H1 (cell line): ENCODE data around the gene PROKR1. TPM values are rescaled to one million over a fixed set of nuclear protein-coding genes. Genes with fewer than 3 reads are reported as not detected.
A peak's percentile ranks its signal among the peaks of the same experiment; 100 is the strongest.
"Not testable (repeated sequence)": the region's sequence is repeated elsewhere in the genome, so short reads cannot be mapped to it uniquely, and the experiment has no call there.

ENCODE experiments used
- CTCF ChIA-PET: fragments of 300-600 bp; sonication (Branson Sonifier 250); formaldehyde crosslinking; loops from one replicate; lab custom pipeline; 2021; ENCODE audit not compliant: partially characterized antibody; lab: Charles Lee
- POLR2A ChIA-PET: fragments of 300-600 bp; sonication (Branson Sonifier 250); formaldehyde crosslinking; loops from one replicate; lab custom pipeline; 2021; ENCODE audit warnings: inconsistent platforms; ENCODE audit not compliant: partially characterized antibody; lab: Charles Lee
- DNase-seq, 2 experiments: peaks; one replicate each; pipeline versions ENCODE4 v3.0.0 to v3.0.0-alpha.2; 2010 to 2022; ENCODE audit warnings: low spot score in 2 of 2, low read depth in 1 of 2, mixed read lengths in 1 of 2
- FAIRE-seq: peaks from 2 replicates; lab custom pipeline; 2011; peaks lifted over from hg19 to GRCh38; lab: Jason Lieb, UNC
- H2AFZ ChIP-seq: 2 replicates; pipeline ENCODE4 v1.8.1; 2012; ENCODE audit warnings: low read length, inconsistent platforms
- H2AK5ac ChIP-seq: 2 replicates; pipeline ENCODE4 v1.6.1; 2013; ENCODE audit warnings: low read depth, low read length
- H2BK120ac ChIP-seq: replicated peaks from 2 replicates; pipeline ENCODE3; 2013; ENCODE audit warnings: low read depth, low read length, inconsistent platforms
- H2BK12ac ChIP-seq: 2 replicates; pipeline ENCODE4 v1.6.1; 2013; ENCODE audit warnings: low read depth, low read length
- H2BK15ac ChIP-seq: 2 replicates; pipeline ENCODE4 v1.6.1; 2013; ENCODE audit warnings: low read length
- H2BK20ac ChIP-seq: 2 replicates; pipeline ENCODE4 v1.6.1; 2013; ENCODE audit warnings: low read length
- H2BK5ac ChIP-seq: 2 replicates; pipeline ENCODE4 v1.6.1; 2013; ENCODE audit warnings: low read depth, low read length
- H3K14ac ChIP-seq: 2 replicates; pipeline ENCODE4 v1.6.1; 2013; ENCODE audit warnings: inconsistent platforms; ENCODE audit not compliant: insufficient read length
- H3K18ac ChIP-seq: 2 replicates; pipeline ENCODE4 v1.6.1; 2013; ENCODE audit warnings: low read length; ENCODE audit errors: extremely low read depth
- H3K23ac ChIP-seq: 2 replicates; pipeline ENCODE4 v1.6.1; 2013; ENCODE audit warnings: inconsistent platforms; ENCODE audit not compliant: insufficient read length
- H3K23me2 ChIP-seq: 2 replicates; pipeline ENCODE4 v1.6.1; 2013; ENCODE audit warnings: low read depth, low read length
- H3K27ac ChIP-seq: 2 replicates; pipeline ENCODE4 v1.6.1; 2011; ENCODE audit warnings: low read depth, low read length, inconsistent platforms
- H3K27me3 ChIP-seq, 4 experiments: replicated peaks in 1 of 4; 1 replicate in 1 of 4; 2 replicates in 3 of 4; pipeline versions ENCODE4 v1.6.1 to v1.8.1; 2011 to 2013; ENCODE audit warnings: low read length in 3 of 4, mild to moderate bottlenecking in 3 of 4, inconsistent platforms in 2 of 4, mixed read lengths in 2 of 4, moderate library complexity in 1 of 4; ENCODE audit not compliant: control insufficient read depth in 3 of 4, insufficient read depth in 3 of 4; ENCODE audit errors: extremely low read depth in 1 of 4
- H3K36me3 ChIP-seq, 4 experiments: 2 replicates each; pipeline versions ENCODE4 v1.6.1 to v1.8.1; 2011 to 2013; ENCODE audit warnings: mild to moderate bottlenecking in 4 of 4, low read length in 3 of 4, moderate library complexity in 2 of 4, control low read depth in 1 of 4, inconsistent platforms in 1 of 4; ENCODE audit not compliant: insufficient read depth in 4 of 4, control insufficient read depth in 2 of 4
- H3K4ac ChIP-seq: replicated peaks from 2 replicates; pipeline ENCODE3; 2013; ENCODE audit warnings: low read length, low read depth, mixed read lengths, inconsistent platforms; ENCODE audit not compliant: insufficient read length
- H3K4me1 ChIP-seq, 4 experiments: replicated peaks in 1 of 4; 1 replicate in 1 of 4; 2 replicates in 3 of 4; pipeline versions ENCODE4 v1.6.1 to v1.8.1; 2011 to 2013; ENCODE audit warnings: low read length in 3 of 4, inconsistent platforms in 2 of 4, mixed read lengths in 1 of 4; ENCODE audit not compliant: insufficient read depth in 4 of 4, control insufficient read depth in 3 of 4
- H3K4me2 ChIP-seq, 2 experiments: 2 replicates each; pipeline versions ENCODE4 v1.6.1 to v1.8.1; 2011 to 2013; ENCODE audit warnings: low read depth in 2 of 2, low read length in 2 of 2, control low read depth in 1 of 2, inconsistent platforms in 1 of 2, mild to moderate bottlenecking in 1 of 2; ENCODE audit not compliant: insufficient read depth in 1 of 2
- H3K4me3 ChIP-seq, 4 experiments: fragments of 200-600, 300-600 bp in 1 of 4; sonication (generic), shearing (Covaris generic), sonication (Bioruptor Twin) in 1 of 4; 2 replicates each; pipeline versions ENCODE4 v1.5.1 to v1.8.1; 2011 to 2016; ENCODE audit warnings: low read length in 4 of 4, low read depth in 3 of 4, control low read depth in 2 of 4, inconsistent platforms in 2 of 4, mild to moderate bottlenecking in 2 of 4, mixed read lengths in 1 of 4, moderate library complexity in 1 of 4; ENCODE audit not compliant: insufficient read depth in 2 of 4; ENCODE audit errors: extremely low read depth in 1 of 4
- H3K56ac ChIP-seq: replicated peaks from 2 replicates; pipeline ENCODE3; 2013; ENCODE audit warnings: low read depth, mild to moderate bottlenecking, mixed read lengths, low read length, inconsistent platforms; ENCODE audit not compliant: insufficient read length
- H3K79me1 ChIP-seq: 2 replicates; pipeline ENCODE4 v1.6.1; 2013; ENCODE audit warnings: low read depth, low read length, control low read depth
- H3K79me2 ChIP-seq, 2 experiments: 2 replicates each; pipeline versions ENCODE4 v1.6.1 to v1.8.1; 2012 to 2013; ENCODE audit warnings: low read length in 2 of 2, mild to moderate bottlenecking in 2 of 2, inconsistent platforms in 1 of 2; ENCODE audit not compliant: insufficient read depth in 2 of 2, control insufficient read depth in 1 of 2
- H3K9ac ChIP-seq, 4 experiments: replicated peaks in 1 of 4; 1 replicate in 1 of 4; 2 replicates in 3 of 4; pipeline versions ENCODE4 v1.6.1 to v1.8.1; 2011 to 2013; ENCODE audit warnings: low read depth in 3 of 4, low read length in 3 of 4, control low read depth in 2 of 4, mild to moderate bottlenecking in 2 of 4, moderate library complexity in 2 of 4, inconsistent platforms in 1 of 4; ENCODE audit errors: extremely low read depth in 1 of 4
- H3K9me3 ChIP-seq, 2 experiments: 2 replicates each; pipeline versions ENCODE4 v1.6.1 to v1.8.1; 2012 to 2013; ENCODE audit warnings: mild to moderate bottlenecking in 2 of 2, moderate library complexity in 2 of 2, control low read depth in 1 of 2, inconsistent platforms in 1 of 2, low read depth in 1 of 2, low read length in 1 of 2, mixed read lengths in 1 of 2; ENCODE audit not compliant: insufficient read depth in 2 of 2
- H4K20me1 ChIP-seq, 2 experiments: replicated peaks in 1 of 2; 2 replicates each; pipeline versions ENCODE3 to v1.8.1; 2011 to 2013; ENCODE audit warnings: inconsistent platforms in 2 of 2, low read length in 2 of 2, mild to moderate bottlenecking in 1 of 2; ENCODE audit not compliant: insufficient read depth in 2 of 2, control insufficient read depth in 1 of 2
- H4K5ac ChIP-seq: 2 replicates; pipeline ENCODE4 v1.6.1; 2013; ENCODE audit warnings: low read length, low read depth, mixed read lengths, inconsistent platforms; ENCODE audit not compliant: insufficient read length
- H4K8ac ChIP-seq: 2 replicates; pipeline ENCODE4 v1.8.0; 2013; ENCODE audit warnings: mild to moderate bottlenecking, moderate library complexity, low read length, inconsistent platforms; ENCODE audit not compliant: insufficient read depth; ENCODE audit errors: extremely low read depth
- H4K91ac ChIP-seq: replicated peaks from 2 replicates; pipeline ENCODE3; 2013; ENCODE audit warnings: low read length, mixed read lengths, inconsistent platforms; ENCODE audit not compliant: insufficient read length
- whole genome bisulfite sequencing, 2 experiments: shearing (Covaris generic) in 1 of 2; methylation state at CpG; one replicate each; pipeline versions ENCODE4 v1.1.6 to v1.1.7; 2013 to 2015; ENCODE audit warnings: low lambda C conversion rate in 2 of 2, mixed read lengths in 2 of 2, inconsistent platforms in 1 of 2, low coverage in 1 of 2, missing lambda C conversion rate in 1 of 2; ENCODE audit not compliant: insufficient replicate concordance in 2 of 2, insufficient coverage in 1 of 2, insufficient read length in 1 of 2; ENCODE audit errors: extremely low coverage in 1 of 2, missing lambda C conversion rate in 1 of 2; 5-methylcytosine and 5-hydroxymethylcytosine counted together
- polyA plus RNA-seq, 7 experiments: library from polyadenylated mRNA; depleted of rRNA in 3 of 7; stranded (reverse) in 5 of 7; unstranded in 2 of 7; fragments of >200 nt in 5 of 7; fragments of 200-250 nt in 2 of 7; gene quantifications; 1 replicate in 5 of 7; 2 replicates in 1 of 7; 4 replicates in 1 of 7; pipeline versions ENCODE4 v1.2.1 to v1.2.3, GENCODE V29; 2011 to 2013; ENCODE audit warnings: missing spikeins in 2 of 7, mixed read lengths in 2 of 7
- total RNA-seq: library from RNA; stranded (reverse); fragmentation: NEBNext Ultra II Directional; extraction: Animal tissue kit (Norgen Biotek cat#: 25700); gene quantifications from 2 replicates; pipeline ENCODE4 v1.2.1, GENCODE V29; 2021

PROKR1 gene
- total and polyA plus RNA-seq, 2 of the 8 experiments (the other 6 are each of a cell fraction or from before 2014, with no cell fraction given): 1.8 to 3.9 TPM

DNA sequence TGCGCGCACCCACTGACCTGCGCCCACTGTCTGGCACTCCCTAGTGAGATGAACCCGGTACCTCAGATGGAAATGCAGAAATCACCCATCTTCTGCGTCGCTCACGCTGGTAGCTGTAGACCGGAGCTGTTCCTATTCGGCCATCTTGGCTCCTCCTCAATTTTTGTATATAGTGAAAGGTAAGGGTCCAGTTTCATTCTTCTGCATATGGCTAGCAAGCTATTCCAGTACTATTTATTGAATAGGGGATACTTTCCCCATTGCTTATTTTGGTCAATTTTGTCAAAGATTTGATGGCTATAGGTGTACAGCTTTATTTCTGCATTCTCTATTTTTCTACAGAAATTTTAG lies 36.5 kb downstream of the PROKR1 start:
- not testable (repeated sequence) for H3K18ac ChIP-seq, H2BK20ac ChIP-seq, H3K56ac ChIP-seq, H4K8ac ChIP-seq, H2BK120ac ChIP-seq, H3K23ac ChIP-seq, H3K9me3 ChIP-seq, H2BK5ac ChIP-seq, H4K91ac ChIP-seq, H2BK15ac ChIP-seq, H3K4ac ChIP-seq, H3K23me2 ChIP-seq, H3K79me1 ChIP-seq, FAIRE-seq, H4K20me1 ChIP-seq, H2AK5ac ChIP-seq, H3K27me3 ChIP-seq, H2AFZ ChIP-seq, DNase-seq, H3K9ac ChIP-seq, H3K79me2 ChIP-seq, H3K14ac ChIP-seq, H3K4me1 ChIP-seq, H3K36me3 ChIP-seq, H2BK12ac ChIP-seq, H3K27ac ChIP-seq, H4K5ac ChIP-seq
- ChIA-PET CTCF (interaction anchor here (1.0 kb wide), 1 partner anchor 22 kb away, joined by 3 read pairs; no protein-coding TSS in a partner anchor), POLR2A (interaction anchor here (0.6 to 2.3 kb wide), 5 partner anchors 9 to 47 kb away, joined by 3 to 11 read pairs (median 4); partner anchors contain the start of gene PROKR1)
- Histone ChIP-seq H3K4me3 (peak overlapping the region in 2 of 4 experiments; percentile 6 to 39; a peak in 1 of 8 replicates), H3K4me2 (peak overlapping the region in 1 of 2 experiments; percentile 39; a peak in 1 of 4 replicates)
- 79% methylated on average over 5 of the region's 9 CpGs; no CpG with 5 or more reads in 1 of the 2 experiments for WGBS, 2 experiments
